Caco-2 (cell line): ENCODE measurements around the gene COX6B2. TPM values are rescaled to one million over a fixed set of nuclear protein-coding genes. Genes with fewer than 3 reads are reported as not detected.

Source experiments
- BruUV-seq: library from RNA; stranded (reverse); fragments of 400-500 nt; replicated peaks from 2 replicates; lab custom pipeline; 2021; lab: Mats Ljungman, UMichigan
- CTCF ChIA-PET: fragments of 300-600 bp; sonication (Branson Sonifier 250); formaldehyde crosslinking; loops from one replicate; lab custom pipeline; 2022; ENCODE audit warnings: antibody characterized with exemption; lab: Charles Lee
- POLR2A ChIA-PET: fragments of 300-600 bp; sonication (Branson Sonifier 250); formaldehyde crosslinking; loops from one replicate; lab custom pipeline; 2022; ENCODE audit warnings: antibody characterized with exemption; lab: Charles Lee
- DNase-seq, 2 experiments: peaks; one replicate each; pipeline versions ENCODE4 v3.0.0 to v3.0.0-alpha.2; 2020 to 2022
- H3K27me3 ChIP-seq: replicated peaks from 2 replicates; pipeline ENCODE4 v1.6.0; 2011; ENCODE audit warnings: low read length; ENCODE audit not compliant: control insufficient read depth, insufficient read depth
- H3K36me3 ChIP-seq: 2 replicates; pipeline ENCODE4 v1.5.1; 2011; ENCODE audit warnings: low read length; ENCODE audit not compliant: control insufficient read depth, insufficient read depth
- H3K4me1 ChIP-seq: fragments of 250-450 bp; sonication (Bioruptor Pico); 2 replicates; pipeline ENCODE4 v1.5.1; 2020; ENCODE audit warnings: mild to moderate bottlenecking
- H3K4me3 ChIP-seq: 2 replicates; pipeline ENCODE4 v1.5.1; 2011; ENCODE audit warnings: low read depth, mild to moderate bottlenecking, control low read depth, low read length
- H3K9me3 ChIP-seq: fragments of 250-450 bp; sonication (Bioruptor Pico); 2 replicates; pipeline ENCODE4 v1.5.1; 2020; ENCODE audit warnings: mild to moderate bottlenecking, moderate library complexity
- H3K27ac Mint-ChIP-seq: one replicate; pipeline ENCODE4 v1.8.0; 2022; ENCODE audit warnings: mixed read lengths; ENCODE audit not compliant: unreplicated experiment
- H3K27me3 Mint-ChIP-seq: one replicate; pipeline ENCODE4 v1.8.0; 2022; ENCODE audit warnings: mixed read lengths; ENCODE audit not compliant: insufficient read depth, unreplicated experiment
- H3K36me3 Mint-ChIP-seq: one replicate; pipeline ENCODE4 v1.8.0; 2022; ENCODE audit warnings: mild to moderate bottlenecking, mixed read lengths; ENCODE audit not compliant: insufficient read depth, unreplicated experiment
- H3K4me1 Mint-ChIP-seq: one replicate; pipeline ENCODE4 v1.8.0; 2022; ENCODE audit warnings: low read depth, mixed read lengths; ENCODE audit not compliant: unreplicated experiment
- H3K4me3 Mint-ChIP-seq: one replicate; pipeline ENCODE4 v1.8.0; 2022; ENCODE audit warnings: mild to moderate bottlenecking, moderate library complexity, mixed read lengths; ENCODE audit not compliant: unreplicated experiment
- H3K9me3 Mint-ChIP-seq: one replicate; pipeline ENCODE4 v1.8.0; 2022; ENCODE audit warnings: mixed read lengths; ENCODE audit not compliant: unreplicated experiment
- intact Hi-C: fragments of 100-400 bp; cut with micrococcal nuclease; formaldehyde crosslinking; loops from one replicate; pipeline ENCODE4 v1.10.0; 2022; ENCODE audit not compliant: unreplicated experiment
- total RNA-seq: library from RNA; stranded (reverse); gene quantifications from 2 replicates; pipeline ENCODE4 v1.2.3, GENCODE V29; 2022
- TF ChIP-seq, protein P1 (sequence below), 2 experiments: fragments of 200-600 bp in 1 of 2; IDR thresholded peaks; 1 replicate in 1 of 2; 2 replicates in 1 of 2; pipeline versions ENCODE4 v1.5.1 to v1.8.0; 2011 to 2022; ENCODE audit warnings: antibody characterized with exemption in 1 of 2, control low read depth in 1 of 2, inconsistent platforms in 1 of 2, low read depth in 1 of 2, low read length in 1 of 2, mild to moderate bottlenecking in 1 of 2, moderate library complexity in 1 of 2; ENCODE audit not compliant: insufficient read depth in 1 of 2, severe bottlenecking in 1 of 2, unreplicated experiment in 1 of 2

COX6B2 gene
- total RNA-seq, 1 experiment from 2014 or later = 0.27 TPM

DNA sequence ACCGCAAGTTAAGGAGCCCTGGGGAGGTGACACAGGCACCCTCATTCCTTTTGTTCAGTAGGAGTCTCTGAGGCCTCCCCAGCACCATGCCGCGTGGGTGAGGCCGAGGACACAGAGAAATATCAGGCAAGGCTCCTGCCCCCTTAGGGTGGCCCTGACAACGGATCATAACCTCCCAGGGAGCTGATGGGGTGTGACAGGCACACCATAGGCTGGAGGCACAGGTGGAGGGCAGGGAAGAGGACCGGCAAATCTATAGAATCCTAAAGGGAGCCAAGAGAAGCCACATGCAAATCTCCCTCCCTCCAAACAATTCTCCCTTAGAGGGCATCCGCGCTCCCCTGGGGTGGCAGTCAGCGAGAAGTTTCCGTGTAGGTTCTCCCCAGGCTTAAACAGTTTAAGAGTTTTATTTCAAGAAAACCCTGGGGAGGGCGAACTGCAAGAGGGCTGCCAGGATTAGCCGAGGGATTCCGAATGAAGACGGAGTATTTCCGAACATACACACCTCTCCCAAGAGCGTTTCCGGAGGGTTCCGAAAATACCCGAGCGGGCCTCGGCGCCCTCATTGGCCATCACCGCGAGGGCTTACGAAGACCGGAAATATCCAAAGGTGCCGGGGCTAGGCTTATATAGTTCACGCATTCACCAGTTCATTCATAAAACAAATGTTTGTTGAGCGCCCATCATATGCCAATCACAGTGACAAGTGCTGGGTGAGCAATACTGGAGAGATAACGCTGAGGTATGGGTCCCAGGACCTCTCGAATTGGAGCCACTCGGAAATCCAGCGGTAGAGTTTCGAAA is 30.6 kb upstream of the COX6B2 start:
- Histone ChIP-seq H3K4me1 (peaks cover 30% of the 10 kb centered on the region), H3K4me3 (peak overlapping the region; percentile 73), H3K36me3 (peaks cover 18% of the 10 kb centered on the region), H3K9me3 (no peaks in the 10 kb centered on the region), H3K27me3 (no peaks in the 10 kb centered on the region)
- Mint-ChIP-seq H3K4me1 (peaks cover 18% of the 10 kb centered on the region), H3K4me3 (peak overlapping the region; percentile 93), H3K9me3 (no peaks in the 10 kb centered on the region), H3K27ac (peak overlapping the region; percentile 89), H3K36me3 (peaks cover 51% of the 10 kb centered on the region), H3K27me3 (no peaks in the 10 kb centered on the region)
- TF ChIP-seq, protein P1, sequence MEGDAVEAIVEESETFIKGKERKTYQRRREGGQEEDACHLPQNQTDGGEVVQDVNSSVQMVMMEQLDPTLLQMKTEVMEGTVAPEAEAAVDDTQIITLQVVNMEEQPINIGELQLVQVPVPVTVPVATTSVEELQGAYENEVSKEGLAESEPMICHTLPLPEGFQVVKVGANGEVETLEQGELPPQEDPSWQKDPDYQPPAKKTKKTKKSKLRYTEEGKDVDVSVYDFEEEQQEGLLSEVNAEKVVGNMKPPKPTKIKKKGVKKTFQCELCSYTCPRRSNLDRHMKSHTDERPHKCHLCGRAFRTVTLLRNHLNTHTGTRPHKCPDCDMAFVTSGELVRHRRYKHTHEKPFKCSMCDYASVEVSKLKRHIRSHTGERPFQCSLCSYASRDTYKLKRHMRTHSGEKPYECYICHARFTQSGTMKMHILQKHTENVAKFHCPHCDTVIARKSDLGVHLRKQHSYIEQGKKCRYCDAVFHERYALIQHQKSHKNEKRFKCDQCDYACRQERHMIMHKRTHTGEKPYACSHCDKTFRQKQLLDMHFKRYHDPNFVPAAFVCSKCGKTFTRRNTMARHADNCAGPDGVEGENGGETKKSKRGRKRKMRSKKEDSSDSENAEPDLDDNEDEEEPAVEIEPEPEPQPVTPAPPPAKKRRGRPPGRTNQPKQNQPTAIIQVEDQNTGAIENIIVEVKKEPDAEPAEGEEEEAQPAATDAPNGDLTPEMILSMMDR (IDR thresholded peaks at IDR 0.05; ENCODE audit: insufficient read depth in 1 of 2, low read depth in 1 of 2, low read length in 1 of 2, severe bottlenecking in 1 of 2, unreplicated experiment in 1 of 2) = no peak
- ChIA-PET CTCF (interaction anchor here (0.6 to 2.4 kb wide), 6 partner anchors 9 to 119 kb away, joined by 3 to 29 read pairs (median 7); partner anchors contain the start of genes HSPBP1 and KMT5C), POLR2A (interaction anchor here (0.6 to 2.4 kb wide), 9 partner anchors 9 to 215 kb away, joined by 3 to 28 read pairs (median 6); partner anchors contain the start of genes FIZ1, HSPBP1, KMT5C and PPP6R1)
- peak; percentile 96 for DNase-seq
- intact Hi-C loops = loop anchor here (1.0 to 10.0 kb wide), 7 partner anchors 23 to 250 kb away; partner anchors contain the start of genes HSPBP1, KMT5C and PPP6R1
- BruUV-seq = TSS peak; percentile 22

DNA sequence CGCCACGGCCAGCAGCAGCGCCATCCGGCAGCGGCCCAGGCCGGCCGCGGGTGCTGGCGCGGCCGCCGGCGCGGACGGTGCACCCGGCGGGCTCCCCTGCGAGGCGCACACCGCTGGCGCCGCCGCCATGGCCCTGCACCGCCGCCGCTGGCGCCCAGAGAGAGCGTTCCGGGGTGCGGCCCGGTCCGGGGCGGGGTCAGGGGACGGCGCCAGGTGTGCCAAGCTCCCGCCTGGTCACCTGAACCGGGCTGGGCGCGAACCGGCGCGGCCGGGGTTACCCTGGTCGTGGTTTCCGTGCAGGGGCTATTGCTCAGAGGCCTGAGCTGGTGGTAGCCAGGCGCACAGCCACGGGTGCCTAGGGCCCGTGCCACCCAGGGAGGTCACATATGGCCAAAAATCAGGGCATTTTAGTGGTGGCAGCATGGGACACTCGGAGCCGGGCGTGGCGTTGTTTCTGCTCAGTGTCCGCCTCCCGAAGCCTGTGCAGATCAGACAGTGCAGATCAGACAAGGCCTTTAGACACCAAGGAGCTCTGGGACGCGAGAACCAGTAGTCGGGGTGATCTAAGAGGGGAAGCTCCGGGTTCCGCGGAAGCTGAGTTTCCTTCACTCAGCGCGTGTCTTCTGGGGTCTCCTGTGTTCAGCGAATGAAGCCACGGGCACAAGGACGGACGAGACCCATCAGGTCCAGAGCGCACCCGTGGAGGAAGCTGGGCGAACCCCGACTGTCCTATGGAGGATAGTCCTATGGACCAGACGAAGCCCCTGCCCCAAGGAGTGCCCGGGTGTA is 29.8 kb upstream of the COX6B2 start, which contains the start of gene TMEM238:
TSS of gene TMEM238 (minus strand) at position 162 of the 789 bp plus-strand sequence. CDS start at position 129, 33 bp downstream.
- ChIA-PET POLR2A (interaction anchor here (0.7 to 2.4 kb wide), 15 partner anchors 10 to 215 kb away, joined by 3 to 28 read pairs (median 4); partner anchors contain the start of genes FIZ1, HSPBP1, ISOC2 and KMT5C), CTCF (interaction anchor here (0.5 to 2.4 kb wide), 17 partner anchors 9 to 1983 kb away, joined by 3 to 29 read pairs (median 3); partner anchors contain the start of genes HSPBP1, KMT5C, PPP1R12C and PTPRH)
- intact Hi-C loops = loop anchor here (2.0 to 10.0 kb wide), 3 partner anchors 92 to 250 kb away; no protein-coding TSS in a partner anchor
- peaks cover 48% of the 10 kb centered on the region for H3K36me3 Mint-ChIP-seq
- TF ChIP-seq, protein P1 (IDR thresholded peaks at IDR 0.05; ENCODE audit: insufficient read depth in 1 of 2, low read depth in 1 of 2, low read length in 1 of 2, severe bottlenecking in 1 of 2, unreplicated experiment in 1 of 2) = no peak
- H3K4me3 Mint-ChIP-seq = peak within 1 kb of the TSS; percentile 93
- Histone ChIP-seq H3K4me1 (peaks cover 30% of the 10 kb centered on the region), H3K27me3 (no peaks in the 10 kb centered on the region), H3K4me3 (peak within 1 kb of the TSS; percentile 73), H3K36me3 (peaks cover 16% of the 10 kb centered on the region), H3K9me3 (no peaks in the 10 kb centered on the region)
- H3K4me1 Mint-ChIP-seq = peaks cover 18% of the 10 kb centered on the region
- DNase-seq = peak in 1 of 2 experiments; percentile 75
- no peaks in the 10 kb centered on the region for H3K9me3 Mint-ChIP-seq
- peak within 1 kb of the TSS; percentile 89 for H3K27ac Mint-ChIP-seq
- H3K27me3 Mint-ChIP-seq = no peaks in the 10 kb centered on the region
- BruUV-seq = no TSS peak
